Activated CD8-positive, alpha-beta memory T cell treated with anti-CD3 and anti-CD28 coated beads, Interleukin-2, amount 10 ng/mL, durations not matched to agents 7 days and 5 days (primary cell): Measurements from ENCODE around the gene YWHAE. TPM values are rescaled to one million over a fixed set of nuclear protein-coding genes. Genes with fewer than 3 reads are reported as not detected.
A peak's percentile ranks its signal among the peaks of the same experiment; 100 is the strongest.
"Not testable (repeated sequence)": the region's sequence is repeated elsewhere in the genome, so short reads cannot be mapped to it uniquely, and the experiment has no call there.

Source experiments
- ATAC-seq: fragments of 150-1000 bp; cut with Tn5 transposase; one replicate; pipeline ENCODE4 v1.10.0; 2021; ENCODE audit warnings: moderate library complexity
- CTCF ChIA-PET: fragments of 350-600 bp; sonication (Branson Sonifier 250); formaldehyde crosslinking; loops from one replicate; lab custom pipeline; 2021; ENCODE audit warnings: antibody characterized with exemption; lab: Charles Lee
- DNase-seq: peaks from one replicate; pipeline ENCODE4 v3.0.0-alpha.2; 2020
- H3K27ac Mint-ChIP-seq: one replicate; pipeline ENCODE4 v1.8.0; 2021; ENCODE audit warnings: mild to moderate bottlenecking, mixed read lengths
- H3K27me3 Mint-ChIP-seq: one replicate; pipeline ENCODE4 v1.8.0; 2021; ENCODE audit warnings: mixed read lengths
- H3K36me3 Mint-ChIP-seq: one replicate; pipeline ENCODE4 v1.8.0; 2021; ENCODE audit warnings: mild to moderate bottlenecking, mixed read lengths
- H3K4me1 Mint-ChIP-seq: one replicate; pipeline ENCODE4 v1.8.0; 2021; ENCODE audit warnings: mixed read lengths
- H3K4me3 Mint-ChIP-seq: one replicate; pipeline ENCODE4 v1.8.0; 2021; ENCODE audit warnings: mild to moderate bottlenecking, moderate library complexity, mixed read lengths
- H3K9me3 Mint-ChIP-seq: one replicate; pipeline ENCODE4 v1.8.0; 2022; ENCODE audit warnings: low read depth, mixed read lengths
- total RNA-seq, 2 experiments: library from RNA; stranded (reverse); gene quantifications; one replicate each; pipeline ENCODE4 v1.2.3, GENCODE V29; 2021

The YWHAE gene
- total RNA-seq, 2 experiments from 2014 or later: 341 to 452 TPM

DNA sequence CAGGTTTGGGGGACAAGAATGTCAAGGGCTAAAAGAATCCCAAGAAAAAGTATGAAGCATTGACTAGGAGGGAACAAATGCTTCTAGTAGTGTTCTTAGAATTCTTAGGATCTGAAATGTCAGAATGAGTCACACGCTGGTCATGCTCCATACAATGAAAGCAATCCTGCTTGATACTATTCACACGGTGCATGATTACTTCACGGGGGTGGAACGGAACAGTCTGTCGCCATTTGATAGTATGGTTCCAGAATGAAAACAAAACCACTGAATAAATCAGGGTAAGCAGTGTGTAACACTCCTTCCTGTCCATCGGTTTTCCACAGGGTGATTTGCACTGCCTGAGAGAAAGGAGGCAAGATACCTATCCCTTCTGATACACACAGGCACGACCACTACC is 22.9 kb upstream of the YWHAE start:
- no peaks in the 10 kb centered on the region for H3K9me3 Mint-ChIP-seq
- CTCF ChIA-PET: interaction anchor here (1.4 to 1.5 kb wide), 2 partner anchors 58 to 207 kb away, joined by 3 read pairs; no protein-coding TSS in a partner anchor
- no peaks in the 10 kb centered on the region for H3K27me3 Mint-ChIP-seq
- no peak overlapping the region for H3K27ac Mint-ChIP-seq
- no peak overlapping the region for H3K4me3 Mint-ChIP-seq
- peaks cover 2% of the 10 kb centered on the region for H3K4me1 Mint-ChIP-seq
- no peak for ATAC-seq
- peaks cover 34% of the 10 kb centered on the region for H3K36me3 Mint-ChIP-seq
- DNase-seq: no peak

DNA sequence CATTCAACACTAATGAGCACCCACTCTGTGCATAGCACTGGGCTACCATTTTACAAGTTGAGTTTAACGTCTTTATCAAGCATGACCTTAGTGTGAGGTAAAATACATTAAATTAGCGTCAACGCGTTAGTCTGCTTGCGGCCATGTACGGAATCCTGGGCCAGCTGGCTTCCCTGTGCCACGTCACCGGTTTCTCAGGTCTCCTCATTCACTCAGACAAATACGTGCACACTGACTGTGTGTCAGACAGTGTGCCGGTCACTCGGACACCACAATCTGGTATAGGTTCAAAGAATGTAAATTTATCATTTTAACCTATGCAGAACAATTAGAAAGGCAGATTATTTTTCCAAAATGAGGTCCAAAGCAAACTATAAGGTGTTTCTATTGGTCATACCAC is 21.4 kb upstream of the YWHAE start:
- peaks cover 2% of the 10 kb centered on the region for H3K4me1 Mint-ChIP-seq
- peaks cover 35% of the 10 kb centered on the region for H3K36me3 Mint-ChIP-seq
- H3K27ac Mint-ChIP-seq: no peak overlapping the region

DNA sequence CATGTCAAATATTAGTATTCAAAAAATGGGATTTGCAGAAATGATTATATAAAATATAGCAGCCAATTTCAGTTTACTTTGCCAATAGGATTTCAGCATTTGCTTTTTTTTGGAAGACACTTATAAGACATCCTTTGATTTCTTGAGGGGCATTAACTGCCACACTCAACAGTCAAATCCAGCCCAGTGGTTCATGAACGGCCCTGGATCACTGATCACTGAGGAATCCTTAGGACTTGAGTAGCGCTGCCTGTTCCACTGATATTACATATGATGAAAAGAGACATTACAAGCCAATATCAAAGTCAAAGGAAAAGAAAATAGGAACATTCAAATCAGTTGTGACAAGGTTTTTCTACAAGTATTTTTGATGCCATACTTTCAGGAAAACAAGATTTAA is 21.0 kb upstream of the YWHAE start:
- no peak for DNase-seq
- CTCF ChIA-PET: no interaction called here

More for the DNA sequence above, 21.4 kb upstream of the YWHAE start:
- H3K9me3 Mint-ChIP-seq: no peaks in the 10 kb centered on the region
- CTCF ChIA-PET: no interaction called here
- ATAC-seq: no peak
- H3K27me3 Mint-ChIP-seq: no peaks in the 10 kb centered on the region
- H3K4me3 Mint-ChIP-seq: no peak overlapping the region
- DNase-seq: no peak

DNA sequence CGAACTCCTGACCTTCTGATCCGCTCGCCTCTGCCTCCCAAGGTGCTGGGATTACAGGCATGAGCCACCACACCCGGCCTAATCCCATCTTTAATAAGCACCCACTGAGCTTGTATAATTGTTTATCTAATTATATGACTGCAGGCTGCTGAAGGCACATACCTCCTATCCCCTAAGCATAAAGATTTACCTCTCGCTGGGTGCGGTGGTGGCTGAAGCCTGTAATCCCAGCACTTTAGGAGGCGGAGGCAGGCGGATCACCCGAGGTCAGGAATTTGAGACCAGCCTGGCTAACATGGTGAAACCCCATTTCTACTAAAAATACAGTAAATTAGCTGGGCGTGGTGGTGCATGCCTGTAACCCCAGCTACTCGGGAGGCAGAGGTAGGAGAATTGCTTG is 20.1 kb upstream of the YWHAE start:
- H3K36me3 Mint-ChIP-seq: peaks cover 25% of the 10 kb centered on the region
- H3K4me1 Mint-ChIP-seq: no peaks in the 10 kb centered on the region
- no peaks in the 10 kb centered on the region for H3K27me3 Mint-ChIP-seq
- DNase-seq (no peak), ATAC-seq (no peak)
- no peak overlapping the region for H3K4me3 Mint-ChIP-seq
- H3K27ac Mint-ChIP-seq: no peak overlapping the region
- no peaks in the 10 kb centered on the region for H3K9me3 Mint-ChIP-seq
- CTCF ChIA-PET: no interaction called here

More for the DNA sequence above, 21.0 kb upstream of the YWHAE start:
- Mint-ChIP-seq H3K27ac (no peak overlapping the region), H3K36me3 (peaks cover 32% of the 10 kb centered on the region), H3K27me3 (no peaks in the 10 kb centered on the region), H3K9me3 (no peaks in the 10 kb centered on the region), H3K4me3 (no peak overlapping the region), H3K4me1 (peaks cover 2% of the 10 kb centered on the region)
- ATAC-seq: no peak

DNA sequence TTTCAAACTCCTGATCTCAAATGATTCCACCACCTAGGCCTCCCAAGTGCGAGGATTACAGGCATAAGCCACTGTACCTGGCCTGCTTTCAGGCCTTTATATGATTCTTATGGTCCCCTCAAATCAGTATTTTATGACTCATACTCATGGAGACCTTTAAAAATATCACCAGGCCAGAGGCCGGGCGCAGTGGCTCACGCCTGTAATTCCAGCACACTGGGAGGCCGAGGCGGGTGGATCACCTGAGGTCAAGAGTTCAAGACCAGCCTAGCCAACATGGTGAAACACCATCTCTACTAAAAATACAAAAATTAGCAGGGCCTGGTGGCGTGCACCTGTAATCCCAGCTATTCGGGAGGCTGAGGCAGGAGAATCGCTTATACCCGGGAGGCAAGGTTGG is 18.5 kb upstream of the YWHAE start:
- H3K9me3 Mint-ChIP-seq, DNase-seq, H3K4me3 Mint-ChIP-seq, H3K27ac Mint-ChIP-seq, H3K27me3 Mint-ChIP-seq, H3K4me1 Mint-ChIP-seq, CTCF ChIA-PET, ATAC-seq: not testable (repeated sequence)
- peaks cover 20% of the 10 kb centered on the region for H3K36me3 Mint-ChIP-seq

DNA sequence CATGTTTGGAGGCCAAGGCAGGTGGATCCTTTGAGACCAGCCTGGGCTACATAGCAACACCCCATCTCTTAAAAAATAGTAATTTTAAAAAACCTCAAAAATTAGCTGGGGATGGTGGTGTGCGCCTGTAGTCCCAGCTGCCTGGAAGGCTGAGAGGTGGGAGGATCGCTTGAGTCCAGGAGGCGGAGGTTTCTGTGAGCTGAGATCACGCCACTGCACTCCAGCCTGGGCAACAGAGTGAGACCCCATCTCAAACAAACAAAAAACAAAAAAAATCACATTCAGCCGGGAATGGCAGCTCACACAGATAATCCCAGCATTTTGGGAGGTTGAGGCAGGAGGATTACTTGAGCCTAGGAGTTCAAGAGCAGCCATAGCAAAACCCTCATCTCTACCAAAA is 16.4 kb upstream of the YWHAE start:
- ATAC-seq (no peak), DNase-seq (no peak)
- CTCF ChIA-PET: interaction anchor here (0.7 to 0.8 kb wide), 2 partner anchors 50 to 65 kb away, joined by 3 read pairs; no protein-coding TSS in a partner anchor
- H3K4me1 Mint-ChIP-seq: no peaks in the 10 kb centered on the region
- H3K27me3 Mint-ChIP-seq: no peaks in the 10 kb centered on the region
- H3K4me3 Mint-ChIP-seq: no peak overlapping the region
- H3K27ac Mint-ChIP-seq: no peak overlapping the region
- H3K9me3 Mint-ChIP-seq: no peaks in the 10 kb centered on the region
- H3K36me3 Mint-ChIP-seq: peaks cover 6% of the 10 kb centered on the region

DNA sequence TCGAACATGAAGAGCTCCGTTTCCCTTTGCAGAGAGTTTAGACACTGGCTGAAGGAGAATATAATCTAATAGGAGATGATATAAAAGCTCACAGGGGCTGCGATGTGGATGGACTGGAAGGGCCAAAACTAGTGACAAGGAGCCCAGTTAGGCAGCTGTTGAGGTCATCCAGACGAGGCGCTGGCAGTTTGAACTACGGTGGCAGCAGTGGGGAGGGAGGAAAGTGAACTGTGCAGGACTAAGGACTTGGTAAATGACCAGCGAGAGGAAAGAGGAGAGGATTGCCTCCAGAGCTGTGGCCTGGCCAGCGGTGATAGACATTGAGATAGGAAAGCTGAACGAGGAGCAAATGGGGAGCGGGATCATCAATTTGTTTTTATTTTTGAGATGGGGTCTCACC is 14.6 kb upstream of the YWHAE start:
- DNase-seq (no peak), ATAC-seq (no peak)
- Mint-ChIP-seq H3K27me3 (no peaks in the 10 kb centered on the region), H3K27ac (no peak overlapping the region), H3K9me3 (no peaks in the 10 kb centered on the region), H3K4me3 (no peak overlapping the region), H3K36me3 (peaks cover 3% of the 10 kb centered on the region), H3K4me1 (no peaks in the 10 kb centered on the region)
- CTCF ChIA-PET: interaction anchor here (1.2 kb wide), 1 partner anchor 15 kb away, joined by 3 read pairs; the partner anchor contains the start of gene YWHAE

DNA sequence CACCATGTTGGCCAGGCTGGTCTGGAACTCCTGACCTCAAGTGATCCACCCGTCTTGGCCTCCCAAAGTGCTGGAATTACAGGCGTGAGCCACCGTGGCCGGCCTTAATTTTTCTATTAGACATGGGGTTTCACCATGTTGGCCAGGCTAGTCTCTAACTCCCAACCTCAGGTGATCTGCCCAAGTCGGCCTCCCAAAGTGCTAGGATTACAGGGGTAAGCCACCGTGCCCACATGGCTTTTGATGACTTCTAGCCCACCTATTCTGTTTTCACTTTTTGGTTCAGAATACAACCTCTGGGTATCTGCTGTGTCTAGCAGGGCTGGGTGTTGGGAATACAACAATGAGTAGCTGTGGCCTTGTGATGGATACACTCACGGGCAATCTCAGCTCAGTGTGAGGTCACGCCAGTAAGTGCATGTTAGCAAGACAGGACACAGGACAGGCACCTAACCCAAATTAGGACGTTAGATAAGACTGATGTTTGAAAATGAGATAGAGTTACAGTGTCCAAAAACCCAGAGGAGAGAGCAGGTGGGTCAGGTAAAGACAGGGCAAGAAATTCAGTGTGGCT is 14.1 kb upstream of the YWHAE start:
- CTCF ChIA-PET: interaction anchor here (0.9 to 1.2 kb wide), 2 partner anchors 14 to 52 kb away, joined by 3 to 5 read pairs; partner anchors contain the start of gene YWHAE
- no peak for ATAC-seq
- Mint-ChIP-seq H3K36me3 (peaks cover 3% of the 10 kb centered on the region), H3K9me3 (no peaks in the 10 kb centered on the region), H3K27me3 (no peaks in the 10 kb centered on the region), H3K27ac (no peak overlapping the region), H3K4me1 (no peaks in the 10 kb centered on the region), H3K4me3 (no peak overlapping the region)
- DNase-seq: no peak

DNA sequence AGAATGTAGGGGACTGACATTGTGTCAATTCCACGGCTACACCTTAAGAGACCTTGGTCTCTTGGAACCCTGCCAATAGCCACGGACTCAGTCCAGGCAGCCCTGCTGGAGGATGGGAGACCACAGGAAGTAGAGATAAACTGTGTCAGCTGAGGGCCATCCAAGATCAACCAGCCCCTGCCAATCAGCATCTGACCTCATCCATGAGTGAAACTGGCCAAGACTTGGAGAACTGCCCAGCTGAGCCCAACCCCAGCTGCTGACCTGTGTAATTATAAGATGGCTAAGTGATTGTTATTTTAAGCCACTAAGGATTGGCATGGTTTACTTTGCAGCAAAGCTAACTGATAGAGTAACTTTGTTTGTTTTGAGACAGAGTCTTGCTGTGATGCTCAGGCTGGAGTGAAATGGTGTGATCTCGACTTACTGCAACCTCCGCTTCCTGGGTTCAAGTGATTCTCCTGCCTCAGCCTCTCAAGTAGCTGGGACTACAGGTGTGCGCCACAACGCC is 13.3 kb upstream of the YWHAE start:
- H3K4me1 Mint-ChIP-seq: no peaks in the 10 kb centered on the region
- no peak overlapping the region for H3K4me3 Mint-ChIP-seq
- DNase-seq: no peak
- H3K27me3 Mint-ChIP-seq: no peaks in the 10 kb centered on the region
- H3K9me3 Mint-ChIP-seq: no peaks in the 10 kb centered on the region
- H3K27ac Mint-ChIP-seq: no peak overlapping the region
- CTCF ChIA-PET: interaction anchor here (0.7 to 1.1 kb wide), 3 partner anchors 46 to 51 kb away, joined by 3 to 5 read pairs (median 3); no protein-coding TSS in a partner anchor
- H3K36me3 Mint-ChIP-seq: peaks cover 3% of the 10 kb centered on the region
- ATAC-seq: no peak

DNA sequence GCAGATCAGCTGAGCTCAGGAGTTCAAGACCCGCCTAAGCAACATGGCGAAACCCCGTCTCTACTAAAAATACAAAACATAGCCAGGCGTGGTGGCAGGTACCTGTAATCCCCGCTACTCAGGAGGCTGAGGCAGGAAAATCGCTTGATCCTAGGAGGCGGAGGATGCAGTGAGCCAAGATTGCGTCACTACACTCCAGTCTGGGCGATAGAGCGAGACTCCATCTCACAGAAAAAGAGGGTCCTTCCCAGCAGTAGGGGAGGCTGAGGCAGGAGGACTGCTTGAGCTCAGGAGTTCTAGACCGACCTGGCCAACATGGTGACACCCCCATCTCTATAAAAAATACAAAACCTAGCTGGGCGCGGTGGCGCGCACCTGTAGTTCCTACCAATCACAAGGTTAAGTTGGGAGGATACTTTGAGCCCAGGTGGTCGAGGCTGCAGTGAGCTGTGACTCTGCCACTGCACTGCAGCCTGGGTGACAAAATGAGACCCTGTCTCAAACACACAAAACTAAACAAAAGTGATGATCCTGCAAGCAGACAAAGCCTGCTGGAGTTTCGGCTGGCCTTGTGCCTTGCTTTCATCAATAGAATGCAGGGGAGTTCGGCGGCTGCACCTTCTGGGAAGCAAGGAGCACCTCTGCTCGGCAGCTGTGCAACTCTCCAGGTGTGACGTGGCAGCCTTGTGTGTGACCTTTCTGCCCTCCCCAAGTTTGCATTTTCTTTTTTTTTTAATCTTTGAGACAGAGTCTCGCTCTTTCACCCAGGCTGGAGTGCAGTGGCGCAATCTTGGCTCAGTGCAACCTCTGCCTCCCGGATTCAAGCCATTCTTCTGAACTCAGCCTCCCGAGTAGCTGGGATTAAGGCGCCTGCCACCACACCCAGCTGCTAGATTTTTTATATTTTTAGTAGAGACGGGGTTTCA is 12.4 kb upstream of the YWHAE start:
- Mint-ChIP-seq H3K27ac (no peak overlapping the region), H3K36me3 (no peaks in the 10 kb centered on the region), H3K9me3 (no peaks in the 10 kb centered on the region), H3K4me1 (no peaks in the 10 kb centered on the region), H3K27me3 (no peaks in the 10 kb centered on the region), H3K4me3 (no peak overlapping the region)
- no peak for ATAC-seq
- CTCF ChIA-PET: interaction anchor here (1.1 kb wide), 1 partner anchor 47 kb away, joined by 3 read pairs; no protein-coding TSS in a partner anchor
- no peak for DNase-seq

DNA sequence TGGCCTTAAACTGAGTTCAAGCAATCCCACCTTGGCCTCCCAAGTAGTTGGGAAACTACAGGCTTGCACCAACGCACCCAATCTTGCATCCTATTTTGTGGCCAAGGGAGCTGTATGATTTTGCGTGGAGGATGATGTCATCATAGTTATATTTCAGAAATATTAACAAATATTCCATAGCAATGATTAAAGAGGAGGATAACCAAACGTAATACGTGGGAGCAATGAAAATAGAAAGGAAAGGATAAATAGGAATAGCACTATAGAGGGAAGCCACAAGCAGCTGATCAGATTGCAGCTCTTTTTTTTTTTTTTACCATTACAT is 2.2 kb upstream of the YWHAE start:
- Mint-ChIP-seq H3K36me3 (peaks cover 15% of the 10 kb centered on the region), H3K27ac (no peak overlapping the region), H3K27me3 (no peaks in the 10 kb centered on the region), H3K4me3 (no peak overlapping the region), H3K4me1 (peaks cover 10% of the 10 kb centered on the region), H3K9me3 (no peaks in the 10 kb centered on the region)
- CTCF ChIA-PET: interaction anchor here (0.6 to 0.8 kb wide), 2 partner anchors 37 to 254 kb away, joined by 3 read pairs; no protein-coding TSS in a partner anchor
- DNase-seq (no peak), ATAC-seq (no peak)

DNA sequence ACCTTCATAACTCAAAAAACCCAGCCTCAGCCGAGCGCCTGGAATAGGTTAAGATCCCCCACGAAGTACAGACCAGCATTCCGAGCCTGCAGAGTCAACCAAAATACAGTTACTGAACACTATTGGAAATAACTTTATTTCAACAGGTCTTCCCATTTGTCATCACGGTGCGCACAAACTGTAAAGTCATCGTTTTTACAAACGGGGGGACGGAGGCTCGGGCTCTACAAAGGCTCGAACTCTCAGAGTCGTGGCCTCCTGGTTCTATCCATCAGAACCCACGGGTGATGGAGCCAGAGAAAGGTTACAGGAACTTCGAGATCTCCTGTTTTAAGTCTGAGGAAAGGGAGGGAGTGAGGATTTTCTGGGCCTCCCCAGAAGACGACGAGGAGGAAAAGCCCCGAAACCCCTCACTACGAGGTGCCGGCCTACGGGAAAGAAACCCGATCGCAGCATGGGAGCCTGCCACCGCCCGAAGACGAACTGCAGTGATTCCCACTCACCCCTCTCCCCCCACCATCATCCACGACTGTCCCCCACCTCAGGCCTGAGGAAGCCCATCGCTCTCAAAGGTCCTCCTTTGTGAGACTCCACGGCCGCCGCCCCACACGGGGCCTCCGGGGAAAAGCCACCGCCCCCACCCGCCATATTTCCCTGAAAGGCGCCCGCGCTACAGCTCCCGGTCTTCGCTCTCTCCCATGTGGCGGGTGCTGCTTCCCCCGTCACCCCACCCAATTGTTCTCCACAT is 917 bp downstream of the YWHAE start:
- H3K9me3 Mint-ChIP-seq: no peaks in the 10 kb centered on the region
- ATAC-seq: peak; percentile 34
- peak; percentile 41 for DNase-seq
- peaks cover 32% of the 10 kb centered on the region for H3K4me1 Mint-ChIP-seq
- peaks cover 29% of the 10 kb centered on the region for H3K36me3 Mint-ChIP-seq
- H3K27ac Mint-ChIP-seq: peak overlapping the region; percentile 97
- CTCF ChIA-PET: interaction anchor here (1.2 to 2.9 kb wide), 3 partner anchors 16 to 118 kb away, joined by 3 to 18 read pairs (median 4); partner anchors contain the start of gene INPP5K
- H3K4me3 Mint-ChIP-seq: peak overlapping the region; percentile 95
- H3K27me3 Mint-ChIP-seq: no peaks in the 10 kb centered on the region

DNA sequence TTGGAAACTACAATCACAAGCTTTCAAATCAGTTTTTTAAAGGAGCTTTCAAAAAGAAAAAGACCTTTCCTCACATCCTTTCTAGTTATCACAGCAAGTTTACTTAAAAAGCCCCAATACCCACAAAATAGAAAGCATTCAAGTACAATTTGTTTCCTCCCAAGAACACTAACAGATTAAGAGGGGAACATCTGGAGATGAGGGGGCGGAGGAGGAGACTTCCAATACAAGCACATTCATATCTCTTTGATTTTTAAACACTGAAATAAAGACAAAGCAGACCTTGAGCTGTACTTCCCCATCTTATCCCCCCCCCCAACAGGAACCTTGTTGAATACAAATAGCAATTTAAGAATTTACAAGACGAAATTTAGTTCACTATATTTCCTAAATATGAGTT is 2.0 kb downstream of the YWHAE start:
- peaks cover 43% of the 10 kb centered on the region for H3K4me1 Mint-ChIP-seq
- H3K9me3 Mint-ChIP-seq: no peaks in the 10 kb centered on the region
- no peaks in the 10 kb centered on the region for H3K27me3 Mint-ChIP-seq
- CTCF ChIA-PET: interaction anchor here (0.6 to 1.6 kb wide), 5 partner anchors 12 to 119 kb away, joined by 3 to 13 read pairs (median 4); partner anchors contain the start of gene INPP5K
- peak overlapping the region; percentile 77 for H3K27ac Mint-ChIP-seq
- no peak for DNase-seq
- H3K4me3 Mint-ChIP-seq: peak overlapping the region; percentile 95
- peaks cover 33% of the 10 kb centered on the region for H3K36me3 Mint-ChIP-seq
- ATAC-seq: no peak
